NB4 (cell line): ENCODE measurements around the gene FLACC1.

Experiments
- CTCF ChIP-seq: IDR thresholded peaks from one replicate; pipeline ENCODE4 v1.5.1; 2012; ENCODE audit warnings: low read depth, low read length
- POLR2A ChIP-seq: IDR thresholded peaks from 2 replicates; pipeline ENCODE4 v1.6.1; 2011; ENCODE audit warnings: mild to moderate bottlenecking; ENCODE audit not compliant: insufficient read length; ENCODE audit errors: extremely low read depth

- TF ChIP-seq CTCF (no peak), POLR2A (no peak)
Measured at GRCh38 chr2:201250741-201251140, 106.4 kb downstream of the FLACC1 start.
